ENCODE results near the gene OR2B2.
A peak's percentile ranks its signal among the peaks of the same experiment; 100 is the strongest.
"Not testable (repeated sequence)": the region's sequence is repeated elsewhere in the genome, so short reads cannot be mapped to it uniquely, and the experiment has no call there.

Gene OR2B2

GRCh38 chr6:27924179-27924578 is 12.0 kb upstream of the OR2B2 start:
- Histone ChIP-seq H3K9ac (ENCODE audit: low read length in 5 of 5) (no peak overlapping the region), H3K4me1 (ENCODE audit: control insufficient read depth in 5 of 5, insufficient read depth in 5 of 5, low read length in 5 of 5) (no peaks in the 10 kb centered on the region), H3K27ac (ENCODE audit: low read depth, low read length) (no peak overlapping the region), H3K4me3 (ENCODE audit: low read depth in 1 of 5, low read length in 5 of 5) (no peak overlapping the region), H3K9me3 (ENCODE audit: control insufficient read depth in 5 of 5, low read length in 5 of 5) (no peaks in the 10 kb centered on the region), H3K27me3 (ENCODE audit: control insufficient read depth in 5 of 5, insufficient read depth in 4 of 5, low read length in 5 of 5) (no peaks in the 10 kb centered on the region), H3K36me3 (ENCODE audit: control insufficient read depth in 5 of 5, insufficient read depth in 5 of 5, low read length in 5 of 5) (no peaks in the 10 kb centered on the region)

DNA sequence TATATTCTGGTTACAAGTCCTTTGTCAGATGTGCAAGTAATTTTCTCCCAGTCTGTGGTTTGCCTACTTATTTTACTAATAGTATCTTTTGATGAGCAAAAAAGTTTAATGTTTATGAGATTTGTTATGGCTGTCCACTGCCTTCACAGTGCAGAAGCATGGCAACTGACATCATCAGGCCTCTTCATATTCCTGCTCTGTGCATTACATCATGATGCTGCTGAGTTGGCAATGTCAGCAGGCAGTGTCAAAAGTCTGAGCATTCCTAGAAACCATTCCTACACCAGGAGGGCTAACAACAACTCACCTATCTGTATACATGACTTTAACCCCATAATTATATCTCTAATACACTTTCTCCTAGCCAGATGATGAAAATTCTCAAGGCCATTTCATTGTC is 10.8 kb upstream of the OR2B2 start:
- no peak overlapping the region for H3K27ac ChIP-seq (ENCODE audit: low read depth, low read length)
- no peaks in the 10 kb centered on the region for H3K9me3 ChIP-seq (ENCODE audit: control insufficient read depth in 5 of 5, low read length in 5 of 5)
- H3K27me3 ChIP-seq (ENCODE audit: control insufficient read depth in 5 of 5, insufficient read depth in 4 of 5, low read length in 5 of 5): no peaks in the 10 kb centered on the region
- H3K36me3 ChIP-seq (ENCODE audit: control insufficient read depth in 5 of 5, insufficient read depth in 5 of 5, low read length in 5 of 5): no peaks in the 10 kb centered on the region
- no peaks in the 10 kb centered on the region for H3K4me1 ChIP-seq (ENCODE audit: control insufficient read depth in 5 of 5, insufficient read depth in 5 of 5, low read length in 5 of 5)
- no peak overlapping the region for H3K4me3 ChIP-seq (ENCODE audit: low read depth in 1 of 5, low read length in 5 of 5)
- H3K9ac ChIP-seq (ENCODE audit: low read length in 5 of 5): no peak overlapping the region

DNA sequence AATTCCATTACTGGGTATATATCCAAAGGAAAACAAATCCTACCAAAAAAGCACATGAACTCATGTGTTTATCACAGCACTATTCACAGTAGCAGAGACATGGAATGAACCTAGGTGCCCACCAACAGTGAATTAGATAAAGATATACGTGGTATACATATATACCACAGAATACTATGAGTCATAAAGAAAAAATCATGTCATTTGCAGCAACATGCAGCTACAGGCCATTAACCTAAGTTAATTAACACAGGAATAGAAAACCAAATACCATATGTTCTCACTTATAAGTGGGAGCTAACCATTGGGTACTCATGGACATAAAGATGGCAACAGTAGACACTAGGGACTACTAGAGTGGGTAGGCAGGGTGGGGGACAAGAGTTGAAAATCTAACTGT is 4.2 kb downstream of the OR2B2 start:
- Histone ChIP-seq H3K27ac (ENCODE audit: low read depth, low read length) (no peak overlapping the region), H3K9ac (ENCODE audit: low read length in 5 of 5) (no peak overlapping the region), H3K4me3 (ENCODE audit: low read depth in 1 of 5, low read length in 5 of 5) (no peak overlapping the region), H3K9me3 (ENCODE audit: control insufficient read depth in 5 of 5, low read length in 5 of 5) (no peaks in the 10 kb centered on the region), H3K27me3 (ENCODE audit: control insufficient read depth in 5 of 5, insufficient read depth in 4 of 5, low read length in 5 of 5) (no peaks in the 10 kb centered on the region), H3K36me3 (ENCODE audit: control insufficient read depth in 5 of 5, insufficient read depth in 5 of 5, low read length in 5 of 5) (no peaks in the 10 kb centered on the region), H3K4me1 (ENCODE audit: control insufficient read depth in 5 of 5, insufficient read depth in 5 of 5, low read length in 5 of 5) (peaks cover 0 to 6% (median 5%) of the 10 kb centered on the region in 5 donors)

GRCh38 chr6:27902335-27903314 is 9.6 kb downstream of the OR2B2 start:
- H3K4me3 ChIP-seq (ENCODE audit: low read depth in 1 of 5, low read length in 5 of 5): peak overlapping the region; percentile 67 to 88 (median 75)
- H3K36me3 ChIP-seq (ENCODE audit: control insufficient read depth in 5 of 5, insufficient read depth in 5 of 5, low read length in 5 of 5): no peaks in the 10 kb centered on the region
- H3K27ac ChIP-seq (ENCODE audit: low read depth, low read length): peak overlapping the region; percentile 56
- no peaks in the 10 kb centered on the region for H3K27me3 ChIP-seq (ENCODE audit: control insufficient read depth in 5 of 5, insufficient read depth in 4 of 5, low read length in 5 of 5)
- peak overlapping the region in 4 of 5 donors; percentile 41 to 90 (median 61) for H3K9ac ChIP-seq (ENCODE audit: low read length in 5 of 5)
- H3K4me1 ChIP-seq (ENCODE audit: control insufficient read depth in 5 of 5, insufficient read depth in 5 of 5, low read length in 5 of 5): peaks cover 2 to 8% (median 6%) of the 10 kb centered on the region in 5 donors
- no peaks in the 10 kb centered on the region for H3K9me3 ChIP-seq (ENCODE audit: control insufficient read depth in 5 of 5, low read length in 5 of 5)

- Histone ChIP-seq H3K36me3 (ENCODE audit: control insufficient read depth in 5 of 5, insufficient read depth in 5 of 5, low read length in 5 of 5) (no peaks in the 10 kb centered on the region), H3K27me3 (ENCODE audit: control insufficient read depth in 5 of 5, insufficient read depth in 4 of 5, low read length in 5 of 5) (no peaks in the 10 kb centered on the region), H3K4me1 (ENCODE audit: control insufficient read depth in 5 of 5, insufficient read depth in 5 of 5, low read length in 5 of 5) (peaks cover 2 to 8% (median 6%) of the 10 kb centered on the region in 5 donors), H3K9me3 (ENCODE audit: control insufficient read depth in 5 of 5, low read length in 5 of 5) (no peaks in the 10 kb centered on the region), H3K27ac (ENCODE audit: low read depth, low read length) (no peak overlapping the region), H3K9ac (ENCODE audit: low read length in 5 of 5) (no peak overlapping the region), H3K4me3 (ENCODE audit: low read depth in 1 of 5, low read length in 5 of 5) (no peak overlapping the region)
Measured at GRCh38 chr6:27901801-27902200, 10.4 kb downstream of the OR2B2 start.

- H3K27ac ChIP-seq (ENCODE audit: low read depth, low read length); H3K4me3 ChIP-seq (ENCODE audit: low read depth in 1 of 5, low read length in 5 of 5); H3K36me3 ChIP-seq (ENCODE audit: control insufficient read depth in 5 of 5, insufficient read depth in 5 of 5, low read length in 5 of 5); H3K9ac ChIP-seq (ENCODE audit: low read length in 5 of 5); H3K9me3 ChIP-seq (ENCODE audit: control insufficient read depth in 5 of 5, low read length in 5 of 5); H3K27me3 ChIP-seq (ENCODE audit: control insufficient read depth in 5 of 5, insufficient read depth in 4 of 5, low read length in 5 of 5): not testable (repeated sequence)
- H3K4me1 ChIP-seq (ENCODE audit: control insufficient read depth in 5 of 5, insufficient read depth in 5 of 5, low read length in 5 of 5): peaks cover 2 to 10% (median 9%) of the 10 kb centered on the region in 5 donors
Measured at GRCh38 chr6:27900197-27900596, 12.0 kb downstream of the OR2B2 start.

DNA sequence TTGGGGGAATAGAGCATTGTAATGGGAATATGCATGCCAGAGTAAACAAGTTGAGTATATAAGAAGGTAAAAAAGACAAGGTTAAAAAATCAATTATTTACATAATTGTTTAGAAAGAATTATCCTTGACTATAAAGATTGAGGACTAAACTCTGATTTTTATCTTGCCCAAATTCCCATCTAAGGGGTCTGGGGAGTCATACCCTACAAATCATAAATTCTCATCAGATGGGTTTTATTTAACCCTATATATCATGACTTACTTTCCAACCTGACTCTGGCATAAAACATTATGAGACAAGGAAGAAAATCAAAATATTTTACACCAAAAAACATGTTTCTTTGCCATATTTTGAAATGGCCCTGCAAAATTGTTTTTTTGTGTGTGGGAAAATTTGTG is 12.7 kb downstream of the OR2B2 start:
- Histone ChIP-seq H3K4me3 (ENCODE audit: low read depth in 1 of 5, low read length in 5 of 5) (no peak overlapping the region), H3K27ac (ENCODE audit: low read depth, low read length) (no peak overlapping the region), H3K27me3 (ENCODE audit: control insufficient read depth in 5 of 5, insufficient read depth in 4 of 5, low read length in 5 of 5) (no peaks in the 10 kb centered on the region), H3K9me3 (ENCODE audit: control insufficient read depth in 5 of 5, low read length in 5 of 5) (no peaks in the 10 kb centered on the region), H3K36me3 (ENCODE audit: control insufficient read depth in 5 of 5, insufficient read depth in 5 of 5, low read length in 5 of 5) (no peaks in the 10 kb centered on the region), H3K9ac (ENCODE audit: low read length in 5 of 5) (no peak overlapping the region), H3K4me1 (ENCODE audit: control insufficient read depth in 5 of 5, insufficient read depth in 5 of 5, low read length in 5 of 5) (peaks cover 2 to 17% (median 15%) of the 10 kb centered on the region in 5 donors)

- H3K9ac ChIP-seq (ENCODE audit: low read length in 5 of 5): no peak overlapping the region
- peaks cover 0 to 6% (median 5%) of the 10 kb centered on the region in 5 donors for H3K27me3 ChIP-seq (ENCODE audit: control insufficient read depth in 5 of 5, insufficient read depth in 4 of 5, low read length in 5 of 5)
- no peaks in the 10 kb centered on the region for H3K9me3 ChIP-seq (ENCODE audit: control insufficient read depth in 5 of 5, low read length in 5 of 5)
- H3K4me3 ChIP-seq (ENCODE audit: low read depth in 1 of 5, low read length in 5 of 5): no peak overlapping the region
- H3K36me3 ChIP-seq (ENCODE audit: control insufficient read depth in 5 of 5, insufficient read depth in 5 of 5, low read length in 5 of 5): no peaks in the 10 kb centered on the region
- H3K27ac ChIP-seq (ENCODE audit: low read depth, low read length): no peak overlapping the region
- H3K4me1 ChIP-seq (ENCODE audit: control insufficient read depth in 5 of 5, insufficient read depth in 5 of 5, low read length in 5 of 5): peaks cover 2 to 29% (median 28%) of the 10 kb centered on the region in 5 donors
Measured at GRCh38 chr6:27897580-27898206, 14.5 kb downstream of the OR2B2 start.

DNA sequence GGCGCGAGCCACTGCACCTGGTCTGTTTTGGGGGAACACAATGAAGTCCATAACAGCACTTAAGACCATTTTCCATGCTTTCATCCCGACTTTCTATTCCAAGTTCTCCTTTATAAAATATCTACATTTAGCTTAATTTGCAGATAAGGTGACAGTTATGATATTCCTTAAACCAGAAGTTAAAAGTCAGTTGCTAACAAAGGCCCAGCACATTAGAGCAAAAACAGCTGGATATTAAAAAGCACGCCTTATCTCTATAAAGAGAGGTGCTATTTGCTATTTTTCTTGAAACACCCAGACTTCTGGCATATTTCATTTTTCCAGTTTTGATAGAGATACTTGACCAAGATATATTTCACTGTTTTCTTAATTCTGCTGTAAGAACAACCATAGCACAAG is 15.8 kb downstream of the OR2B2 start:
- H3K27me3 ChIP-seq (ENCODE audit: control insufficient read depth in 5 of 5, insufficient read depth in 4 of 5, low read length in 5 of 5): peaks cover 2 to 17% (median 6%) of the 10 kb centered on the region in 5 donors
- H3K4me1 ChIP-seq (ENCODE audit: control insufficient read depth in 5 of 5, insufficient read depth in 5 of 5, low read length in 5 of 5): peaks cover 2 to 33% (median 29%) of the 10 kb centered on the region in 5 donors
- no peaks in the 10 kb centered on the region for H3K36me3 ChIP-seq (ENCODE audit: control insufficient read depth in 5 of 5, insufficient read depth in 5 of 5, low read length in 5 of 5)
- H3K27ac ChIP-seq (ENCODE audit: low read depth, low read length): no peak overlapping the region
- H3K9ac ChIP-seq (ENCODE audit: low read length in 5 of 5): no peak overlapping the region
- no peak overlapping the region for H3K4me3 ChIP-seq (ENCODE audit: low read depth in 1 of 5, low read length in 5 of 5)
- H3K9me3 ChIP-seq (ENCODE audit: control insufficient read depth in 5 of 5, low read length in 5 of 5): no peaks in the 10 kb centered on the region

Data from subcutaneous abdominal adipose tissue (tissue), 5 donors.